Nephron (organoid): ENCODE results near the gene NAV2.

Experiments used
- H3K27ac Mint-ChIP-seq, 3 experiments: 2 replicates each; pipeline ENCODE4 v1.8.0; 2020; ENCODE audit warnings: mixed read lengths in 3 of 3, mild to moderate bottlenecking in 2 of 3, moderate library complexity in 1 of 3
- H3K27me3 Mint-ChIP-seq: 2 replicates; pipeline ENCODE4 v1.8.0; 2021; ENCODE audit warnings: low read depth, mild to moderate bottlenecking, moderate library complexity, mixed read lengths
- H3K36me3 Mint-ChIP-seq: 2 replicates; pipeline ENCODE4 v1.8.0; 2020; ENCODE audit warnings: low read depth, mixed read lengths
- H3K4me1 Mint-ChIP-seq: 2 replicates; pipeline ENCODE4 v1.8.0; 2020; ENCODE audit warnings: mixed read lengths
- H3K4me3 Mint-ChIP-seq, 3 experiments: 2 replicates each; pipeline ENCODE4 v1.8.0; 2020; ENCODE audit warnings: mild to moderate bottlenecking in 3 of 3, mixed read lengths in 3 of 3, moderate library complexity in 2 of 3
- H3K9me3 Mint-ChIP-seq: 2 replicates; pipeline ENCODE4 v1.8.0; 2020; ENCODE audit warnings: mixed read lengths
- TF ChIP-seq, protein P1 (sequence below), 3 experiments: fragments of 200-600 bp; sonication (generic); IDR thresholded peaks; one replicate each; pipeline ENCODE4 v1.5.0; 2021; ENCODE audit warnings: antibody characterized with exemption in 3 of 3; ENCODE audit not compliant: unreplicated experiment in 3 of 3

The NAV2 gene

GRCh38 chr11:20045098-20045688 is 332.6 kb downstream of the NAV2 start:
- Mint-ChIP-seq H3K9me3 (no peaks in the 10 kb centered on the region), H3K4me1 (peaks cover 49% of the 10 kb centered on the region), H3K36me3 (peaks cover 73% of the 10 kb centered on the region), H3K27ac (no peak overlapping the region), H3K4me3 (no peak overlapping the region), H3K27me3 (peaks cover 11% of the 10 kb centered on the region)
- TF ChIP-seq, protein P1, sequence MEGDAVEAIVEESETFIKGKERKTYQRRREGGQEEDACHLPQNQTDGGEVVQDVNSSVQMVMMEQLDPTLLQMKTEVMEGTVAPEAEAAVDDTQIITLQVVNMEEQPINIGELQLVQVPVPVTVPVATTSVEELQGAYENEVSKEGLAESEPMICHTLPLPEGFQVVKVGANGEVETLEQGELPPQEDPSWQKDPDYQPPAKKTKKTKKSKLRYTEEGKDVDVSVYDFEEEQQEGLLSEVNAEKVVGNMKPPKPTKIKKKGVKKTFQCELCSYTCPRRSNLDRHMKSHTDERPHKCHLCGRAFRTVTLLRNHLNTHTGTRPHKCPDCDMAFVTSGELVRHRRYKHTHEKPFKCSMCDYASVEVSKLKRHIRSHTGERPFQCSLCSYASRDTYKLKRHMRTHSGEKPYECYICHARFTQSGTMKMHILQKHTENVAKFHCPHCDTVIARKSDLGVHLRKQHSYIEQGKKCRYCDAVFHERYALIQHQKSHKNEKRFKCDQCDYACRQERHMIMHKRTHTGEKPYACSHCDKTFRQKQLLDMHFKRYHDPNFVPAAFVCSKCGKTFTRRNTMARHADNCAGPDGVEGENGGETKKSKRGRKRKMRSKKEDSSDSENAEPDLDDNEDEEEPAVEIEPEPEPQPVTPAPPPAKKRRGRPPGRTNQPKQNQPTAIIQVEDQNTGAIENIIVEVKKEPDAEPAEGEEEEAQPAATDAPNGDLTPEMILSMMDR (IDR thresholded peaks at IDR 0.05; ENCODE audit: unreplicated experiment in 3 of 3), result no peak

DNA sequence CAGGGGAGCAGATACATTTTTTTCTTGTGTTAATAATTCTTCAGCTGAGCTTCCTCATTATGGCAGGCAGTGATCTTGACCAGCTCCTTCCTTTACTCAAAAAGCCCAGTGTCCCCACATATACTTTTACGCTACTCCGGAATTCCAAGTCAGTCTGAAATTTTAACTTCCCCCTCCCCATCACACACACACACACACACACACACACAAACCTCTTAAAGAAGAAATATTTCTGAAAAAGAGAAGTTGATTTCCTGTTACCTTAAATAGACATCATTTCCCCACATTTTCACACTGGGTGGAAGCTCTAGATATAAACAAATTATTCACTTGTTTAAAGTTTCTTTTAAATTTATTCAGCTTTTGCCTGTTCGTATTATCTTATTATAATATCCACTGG is 333.8 kb downstream of the NAV2 start:
- Mint-ChIP-seq H3K36me3 (peaks cover 79% of the 10 kb centered on the region), H3K27me3 (peaks cover 7% of the 10 kb centered on the region), H3K4me3 (no peak overlapping the region), H3K9me3 (no peaks in the 10 kb centered on the region), H3K27ac (no peak overlapping the region), H3K4me1 (peaks cover 61% of the 10 kb centered on the region)
- TF ChIP-seq, protein P1 (IDR thresholded peaks at IDR 0.05; ENCODE audit: unreplicated experiment in 3 of 3), result no peak

GRCh38 chr11:20047006-20047768 is 334.6 kb downstream of the NAV2 start:
- TF ChIP-seq, protein P1 (IDR thresholded peaks at IDR 0.05; ENCODE audit: unreplicated experiment in 3 of 3), result no peak

GRCh38 chr11:20047769-20048154 is 335.1 kb downstream of the NAV2 start:
- Mint-ChIP-seq H3K9me3 (no peaks in the 10 kb centered on the region), H3K4me3 (no peak overlapping the region), H3K27ac (peak overlapping the region in 2 of 3 experiments; percentile 40 to 57), H3K27me3 (peaks cover 7% of the 10 kb centered on the region), H3K4me1 (peaks cover 56% of the 10 kb centered on the region), H3K36me3 (peaks cover 79% of the 10 kb centered on the region)
- TF ChIP-seq, protein P1 (IDR thresholded peaks at IDR 0.05; ENCODE audit: unreplicated experiment in 3 of 3), result no peak

More at GRCh38 chr11:20047006-20047768, 334.6 kb downstream of the NAV2 start:
- Mint-ChIP-seq H3K27me3 (peaks cover 7% of the 10 kb centered on the region), H3K36me3 (peaks cover 77% of the 10 kb centered on the region), H3K4me1 (peaks cover 62% of the 10 kb centered on the region), H3K9me3 (no peaks in the 10 kb centered on the region), H3K4me3 (no peak overlapping the region), H3K27ac (no peak overlapping the region)

GRCh38 chr11:20048246-20048645 is 335.6 kb downstream of the NAV2 start:
- no peaks in the 10 kb centered on the region for H3K9me3 Mint-ChIP-seq
- H3K4me1 Mint-ChIP-seq, result peaks cover 51% of the 10 kb centered on the region
- peak overlapping the region in 2 of 3 experiments; percentile 40 to 57 for H3K27ac Mint-ChIP-seq
- peaks cover 6% of the 10 kb centered on the region for H3K27me3 Mint-ChIP-seq
- no peak overlapping the region for H3K4me3 Mint-ChIP-seq
- TF ChIP-seq, protein P1 (IDR thresholded peaks at IDR 0.05; ENCODE audit: unreplicated experiment in 3 of 3), result no peak
- H3K36me3 Mint-ChIP-seq, result peaks cover 77% of the 10 kb centered on the region
